ENCODE results near the gene GALNS. TPM values are rescaled to one million over a fixed set of nuclear protein-coding genes. Genes with fewer than 3 reads are reported as not detected.

GALNS gene
- total and polyA plus RNA-seq, 5 donors = 17.6 to 22.3 (median 19.1) TPM

DNA sequence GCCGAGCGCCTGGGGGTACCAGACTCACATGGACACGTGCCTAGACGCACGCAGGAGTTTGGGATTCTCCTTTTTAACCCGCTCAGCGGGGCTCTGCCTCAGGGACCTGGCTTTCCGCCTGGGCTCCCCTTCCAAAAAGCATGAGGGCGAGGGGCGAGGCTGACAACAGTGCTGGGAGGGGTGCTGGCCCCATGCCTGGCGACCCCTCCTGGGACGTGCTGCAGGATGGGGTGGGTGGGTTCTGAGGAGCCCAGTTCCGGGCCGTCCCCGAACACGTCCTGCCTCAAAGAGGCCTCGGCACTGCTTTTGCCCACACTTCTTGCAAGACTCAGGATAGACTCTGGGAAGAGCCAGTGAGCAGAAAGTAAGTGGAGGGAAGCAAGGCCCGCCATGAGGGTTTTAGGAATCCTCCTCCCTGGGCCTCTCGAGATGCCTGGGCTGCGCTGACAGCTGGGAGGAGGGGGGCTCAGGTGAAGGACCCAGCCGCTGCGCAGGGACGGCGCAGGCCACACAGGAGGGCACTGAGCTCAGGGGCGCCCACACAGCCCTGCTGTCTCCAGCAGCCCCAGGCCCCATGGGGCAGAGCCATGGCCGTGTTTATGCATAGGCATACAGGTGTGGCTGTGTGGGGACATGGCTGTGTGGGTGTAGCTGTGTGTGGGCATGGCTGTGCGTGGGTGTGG is 25.1 kb upstream of the GALNS start:
- no peaks in the 10 kb centered on the region for H3K27me3 ChIP-seq (ENCODE audit: control insufficient read depth, insufficient read depth)
- H3K9me3 ChIP-seq (ENCODE audit: control insufficient read depth, low read length) = no peaks in the 10 kb centered on the region
- no peak overlapping the region for H3K4me3 ChIP-seq (ENCODE audit: low read length)
- ATAC-seq (no peak), DNase-seq (no peak)
- 77% methylated on average over 27 of the region's 27 CpGs for WGBS
- intact Hi-C loops (cut with DNase I) = no loop called here
- no peaks in the 10 kb centered on the region for H3K4me1 ChIP-seq (ENCODE audit: control insufficient read depth, insufficient read depth, low read length)
- no peak overlapping the region for H3K27ac ChIP-seq (ENCODE audit: low read length)

DNA sequence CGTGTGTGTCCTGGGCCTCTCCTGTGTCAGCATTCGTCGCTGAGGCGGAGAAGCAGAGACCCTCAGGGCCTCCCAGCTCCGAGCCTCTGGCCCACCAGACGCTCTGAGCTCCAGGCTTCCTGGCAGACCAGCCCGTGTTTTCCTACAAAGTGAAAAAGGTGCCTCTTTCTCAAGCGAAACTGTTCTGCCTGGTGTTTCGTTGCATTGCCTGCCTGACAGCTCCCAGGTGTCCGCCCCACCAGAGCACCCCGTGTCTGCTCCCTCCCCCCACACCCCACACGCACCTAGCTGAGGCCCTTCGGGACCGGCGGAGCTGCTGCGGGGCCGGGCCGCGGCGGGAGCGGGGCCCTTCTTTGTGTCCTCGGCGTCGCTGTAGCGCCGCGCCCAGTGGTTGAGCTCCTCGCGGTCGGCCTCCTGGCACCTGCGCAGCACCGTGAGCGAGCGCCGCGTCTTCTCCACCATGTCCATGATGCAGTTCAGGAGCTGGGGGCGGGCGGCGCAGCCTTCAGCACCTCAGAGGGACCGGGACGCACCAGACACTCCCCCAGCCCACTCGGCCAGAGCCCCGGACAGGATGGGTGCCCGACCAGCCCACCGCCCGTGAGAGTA is 24.4 kb upstream of the GALNS start:
- no peaks in the 10 kb centered on the region for H3K4me1 ChIP-seq (ENCODE audit: control insufficient read depth, insufficient read depth, low read length)
- no peak overlapping the region for H3K27ac ChIP-seq (ENCODE audit: low read length)
- H3K9me3 ChIP-seq (ENCODE audit: control insufficient read depth, low read length) = no peaks in the 10 kb centered on the region
- intact Hi-C loops (cut with DNase I) = no loop called here
- 59% methylated on average over 46 of the region's 46 CpGs for WGBS
- DNase-seq (no peak), ATAC-seq (no peak)
- no peak overlapping the region for H3K4me3 ChIP-seq (ENCODE audit: low read length)
- no peaks in the 10 kb centered on the region for H3K27me3 ChIP-seq (ENCODE audit: control insufficient read depth, insufficient read depth)

DNA sequence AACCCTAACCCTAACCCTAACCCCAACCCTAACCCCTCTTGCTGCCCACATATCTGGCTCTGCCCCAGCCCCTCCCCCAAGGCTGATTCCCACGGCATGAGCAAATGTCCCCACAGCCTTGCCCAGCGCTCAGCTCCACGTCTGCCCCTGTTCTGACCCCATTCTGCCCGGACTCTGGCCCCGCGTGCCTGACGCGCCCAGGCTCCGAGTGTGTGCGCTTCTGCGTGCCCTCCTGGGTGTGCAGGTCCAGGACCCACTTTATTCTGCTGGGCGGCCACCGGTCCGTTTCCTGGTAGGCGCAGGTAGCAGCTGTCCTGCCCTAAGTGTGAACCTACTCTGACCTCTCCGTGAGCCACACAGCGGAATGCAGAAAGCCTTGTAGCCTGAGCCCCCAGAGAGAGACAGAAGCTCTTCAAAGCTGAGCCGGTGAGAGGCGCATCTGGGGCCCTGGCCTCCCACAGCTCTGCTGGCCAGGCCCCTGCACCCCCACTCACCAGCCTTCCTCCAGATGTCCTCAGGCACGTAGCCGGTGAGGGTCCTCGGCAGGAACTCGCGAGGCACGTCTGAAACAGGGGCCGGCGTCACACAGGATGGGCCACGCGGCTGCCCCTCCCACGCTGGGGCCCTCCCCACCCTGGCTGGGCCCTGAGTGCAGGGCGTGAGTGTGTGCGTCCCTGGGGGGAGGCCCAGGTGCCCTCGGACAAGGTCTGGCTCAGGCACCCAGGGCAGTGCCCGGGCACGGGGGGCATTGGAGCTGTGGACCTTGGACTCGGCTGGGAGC is 23.7 kb upstream of the GALNS start:
- H3K4me3 ChIP-seq (ENCODE audit: low read length) = no peak overlapping the region
- H3K27ac ChIP-seq (ENCODE audit: low read length) = no peak overlapping the region
- no peaks in the 10 kb centered on the region for H3K27me3 ChIP-seq (ENCODE audit: control insufficient read depth, insufficient read depth)
- H3K4me1 ChIP-seq (ENCODE audit: control insufficient read depth, insufficient read depth, low read length) = no peaks in the 10 kb centered on the region
- intact Hi-C loops (cut with DNase I) = no loop called here
- 74% methylated on average over 36 of the region's 36 CpGs for WGBS
- ATAC-seq (no peak), DNase-seq (no peak)
- H3K9me3 ChIP-seq (ENCODE audit: control insufficient read depth, low read length) = no peaks in the 10 kb centered on the region

DNA sequence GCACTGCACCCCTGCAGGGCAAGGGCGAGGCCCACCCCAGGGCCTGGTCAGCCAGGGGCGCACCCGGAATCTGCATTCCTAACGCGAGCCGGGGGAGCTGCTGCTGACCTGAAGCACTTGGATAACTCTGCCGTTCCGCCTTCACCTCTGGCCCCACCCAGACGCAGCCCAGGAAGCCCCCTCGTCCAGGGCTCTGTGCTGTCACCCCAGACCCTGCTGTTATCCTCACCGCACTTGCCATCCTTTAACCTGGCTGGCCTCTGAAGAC is 23.0 kb upstream of the GALNS start:
- H3K27ac ChIP-seq (ENCODE audit: low read length) = no peak overlapping the region
- DNase-seq (no peak), ATAC-seq (no peak)
- intact Hi-C loops (cut with DNase I) = no loop called here
- no peaks in the 10 kb centered on the region for H3K9me3 ChIP-seq (ENCODE audit: control insufficient read depth, low read length)
- H3K27me3 ChIP-seq (ENCODE audit: control insufficient read depth, insufficient read depth) = no peaks in the 10 kb centered on the region
- WGBS = 75% methylated on average over 11 of the region's 11 CpGs
- H3K4me3 ChIP-seq (ENCODE audit: low read length) = no peak overlapping the region
- H3K4me1 ChIP-seq (ENCODE audit: control insufficient read depth, insufficient read depth, low read length) = no peaks in the 10 kb centered on the region

DNA sequence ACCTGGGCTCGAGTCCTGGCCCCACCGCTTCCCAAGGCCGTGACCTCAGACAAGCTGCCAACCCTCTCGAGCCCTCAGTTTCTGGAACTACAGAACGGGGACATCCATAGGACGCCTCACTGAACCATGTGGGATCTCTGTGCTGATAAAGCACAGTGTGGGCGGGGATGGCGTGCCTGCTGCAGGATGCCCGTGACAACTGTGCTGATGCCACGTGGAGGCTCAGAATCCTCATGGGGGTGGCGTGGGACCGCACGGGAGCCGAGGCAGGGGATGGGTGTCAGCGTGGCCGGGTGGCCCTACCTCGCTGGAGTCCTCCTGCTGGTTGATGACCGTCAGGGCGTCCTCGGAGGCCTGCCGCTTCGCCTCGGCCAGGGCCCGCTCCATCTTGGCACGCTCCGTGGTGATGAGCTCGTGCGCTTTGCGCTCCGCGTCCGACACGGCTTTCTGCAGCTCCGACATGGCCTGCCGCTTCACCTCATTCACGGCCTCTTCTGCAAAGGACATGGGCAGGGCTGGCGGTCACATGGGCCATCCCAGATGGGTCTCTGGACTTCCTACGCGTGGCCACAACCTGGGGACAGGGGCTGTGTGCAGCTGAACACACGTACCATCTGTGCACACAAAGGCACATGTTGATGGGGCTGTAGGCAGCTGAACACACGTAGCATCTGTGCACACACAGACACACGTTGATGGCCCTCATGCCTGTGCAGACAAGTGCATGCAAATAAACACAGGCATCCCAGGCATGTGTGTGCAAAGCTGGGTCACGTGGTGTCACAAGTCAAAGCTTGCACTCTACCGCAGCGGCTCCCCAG is 22.4 kb upstream of the GALNS start:
- 91% methylated on average over 45 of the region's 45 CpGs for WGBS
- Histone ChIP-seq H3K4me1 (ENCODE audit: control insufficient read depth, insufficient read depth, low read length) (no peaks in the 10 kb centered on the region), H3K27ac (ENCODE audit: low read length) (no peak overlapping the region), H3K27me3 (ENCODE audit: control insufficient read depth, insufficient read depth) (no peaks in the 10 kb centered on the region), H3K4me3 (ENCODE audit: low read length) (no peak overlapping the region), H3K9me3 (ENCODE audit: control insufficient read depth, low read length) (no peaks in the 10 kb centered on the region)
- DNase-seq (no peak), ATAC-seq (no peak)
- intact Hi-C loops (cut with DNase I) = no loop called here

DNA sequence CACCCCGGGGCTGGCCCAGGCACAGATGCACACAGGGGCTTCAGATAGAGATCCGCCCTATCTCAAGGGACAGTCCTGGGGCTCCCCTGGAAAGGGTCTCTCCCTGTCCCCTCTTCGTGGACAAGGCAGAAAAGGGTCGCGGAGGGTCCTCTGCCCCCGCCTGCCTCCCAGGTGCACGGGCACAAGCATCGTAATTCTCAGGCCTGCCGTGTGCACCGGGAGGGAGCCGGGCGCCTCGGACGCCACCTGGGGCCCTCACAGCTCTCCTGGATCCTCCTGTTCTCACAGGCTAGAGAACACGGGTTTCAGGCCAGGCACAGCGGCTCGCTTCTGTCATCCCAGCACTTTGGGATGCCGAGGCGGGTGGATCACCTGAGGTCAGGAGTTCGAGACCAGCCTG is 21.6 kb upstream of the GALNS start:
- H3K27ac ChIP-seq (ENCODE audit: low read length) = no peak overlapping the region
- 94% methylated on average over 20 of the region's 20 CpGs for WGBS
- no peak overlapping the region for H3K4me3 ChIP-seq (ENCODE audit: low read length)
- H3K9me3 ChIP-seq (ENCODE audit: control insufficient read depth, low read length) = no peaks in the 10 kb centered on the region
- no peaks in the 10 kb centered on the region for H3K4me1 ChIP-seq (ENCODE audit: control insufficient read depth, insufficient read depth, low read length)
- ATAC-seq (no peak), DNase-seq (no peak)
- intact Hi-C loops (cut with DNase I) = no loop called here
- no peaks in the 10 kb centered on the region for H3K27me3 ChIP-seq (ENCODE audit: control insufficient read depth, insufficient read depth)

DNA sequence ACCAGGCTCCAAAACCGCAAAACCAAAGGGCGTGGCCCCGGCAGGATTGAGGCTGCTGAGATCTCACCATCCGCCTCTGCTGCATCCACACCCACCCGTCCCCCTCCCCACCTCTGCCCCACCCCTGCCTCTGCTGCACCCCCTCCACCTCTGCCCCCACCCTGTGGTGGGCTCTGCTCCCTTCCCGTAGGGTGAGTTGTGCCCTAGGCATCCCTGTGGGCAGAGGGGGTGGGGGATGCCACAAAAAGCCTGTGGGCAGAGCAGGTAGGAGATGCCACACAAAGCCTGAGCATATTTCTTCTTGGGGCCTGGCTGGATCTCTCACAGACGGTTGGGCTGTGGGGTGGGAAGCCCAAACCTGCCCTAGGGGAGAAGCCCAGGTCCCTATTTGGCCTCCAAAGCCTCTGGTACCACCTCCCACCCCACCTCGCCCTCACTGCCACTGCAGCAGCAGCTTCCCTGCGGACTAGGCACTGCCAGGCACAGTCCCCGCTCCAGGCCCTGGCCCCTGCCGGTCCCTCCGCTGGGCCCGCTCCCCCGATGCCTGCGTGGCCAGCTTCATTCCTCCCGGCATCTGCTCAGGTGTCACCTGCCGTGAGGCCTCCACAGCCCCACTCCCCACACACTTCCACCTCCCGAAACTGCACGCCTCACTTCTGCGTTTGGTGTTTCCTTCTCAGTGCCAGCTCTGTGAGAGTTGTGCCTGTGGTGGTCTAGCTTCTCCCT is 21.0 kb upstream of the GALNS start:
- H3K27ac ChIP-seq (ENCODE audit: low read length) = no peak overlapping the region
- no peaks in the 10 kb centered on the region for H3K4me1 ChIP-seq (ENCODE audit: control insufficient read depth, insufficient read depth, low read length)
- H3K27me3 ChIP-seq (ENCODE audit: control insufficient read depth, insufficient read depth) = no peaks in the 10 kb centered on the region
- no peak overlapping the region for H3K4me3 ChIP-seq (ENCODE audit: low read length)
- no peak for DNase-seq
- no peaks in the 10 kb centered on the region for H3K9me3 ChIP-seq (ENCODE audit: control insufficient read depth, low read length)
- WGBS = 88% methylated on average over 20 of the region's 20 CpGs
- no peak for ATAC-seq
- intact Hi-C loops (cut with DNase I) = no loop called here

DNA sequence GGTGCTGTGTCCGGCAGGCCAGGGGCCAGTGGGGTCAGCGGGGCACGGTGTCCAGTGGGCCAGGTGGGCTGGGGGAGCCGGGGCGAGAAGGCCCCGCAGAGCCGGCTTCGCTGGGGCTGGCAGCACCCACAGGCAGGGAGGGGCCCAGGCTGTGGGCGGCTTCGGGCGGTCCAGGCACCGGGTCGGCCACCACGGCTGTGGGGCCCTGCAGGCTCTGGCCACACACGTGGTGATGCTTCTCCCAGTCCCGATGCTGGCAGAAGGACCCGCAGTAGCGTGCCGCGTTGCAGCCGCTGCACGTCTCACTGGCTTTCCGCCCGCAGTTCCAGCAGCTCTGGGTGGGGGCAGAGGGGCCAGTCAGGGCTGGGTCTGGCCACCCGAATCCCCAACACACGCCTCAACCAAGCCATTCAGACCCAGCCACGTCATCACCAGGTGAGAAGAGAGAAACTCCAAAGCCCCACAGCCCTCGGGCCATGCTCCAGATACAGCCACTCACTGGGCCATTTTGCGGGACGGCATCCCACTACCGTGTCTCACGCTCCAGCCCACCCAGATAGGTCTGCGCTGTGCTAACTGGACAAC is 20.3 kb upstream of the GALNS start:
- 88% methylated on average over 33 of the region's 33 CpGs for WGBS
- Histone ChIP-seq H3K27me3 (ENCODE audit: control insufficient read depth, insufficient read depth) (no peaks in the 10 kb centered on the region), H3K9me3 (ENCODE audit: control insufficient read depth, low read length) (no peaks in the 10 kb centered on the region), H3K27ac (ENCODE audit: low read length) (no peak overlapping the region), H3K4me3 (ENCODE audit: low read length) (no peak overlapping the region), H3K4me1 (ENCODE audit: control insufficient read depth, insufficient read depth, low read length) (no peaks in the 10 kb centered on the region)
- intact Hi-C loops (cut with DNase I) = no loop called here
- no peak for ATAC-seq
- no peak for DNase-seq

DNA sequence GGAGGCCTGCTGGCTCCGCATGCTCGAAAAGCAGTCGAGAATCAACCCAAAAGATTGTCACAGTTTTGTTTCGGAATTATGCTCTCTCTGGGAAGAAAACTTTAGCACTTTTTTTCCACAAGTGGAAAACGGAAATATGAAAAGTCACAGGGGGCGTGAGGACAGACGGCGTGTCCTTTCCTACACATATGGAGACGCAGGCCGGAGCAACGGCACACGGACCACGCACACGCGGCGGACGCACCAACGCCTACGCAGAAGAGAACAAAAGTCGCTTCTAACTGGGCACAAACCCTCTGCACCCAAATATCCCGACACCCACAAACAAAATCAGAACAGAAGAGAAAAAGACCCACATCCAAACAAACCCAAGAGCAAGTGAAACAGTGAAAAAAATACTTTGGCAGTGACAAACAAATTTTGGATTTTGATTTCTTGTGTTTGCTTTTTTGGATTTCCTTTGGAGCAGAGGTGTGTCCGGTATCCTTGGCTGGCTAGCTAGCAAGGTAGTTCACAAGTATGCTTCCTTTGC is 19.0 kb upstream of the GALNS start:
- ATAC-seq (no peak), DNase-seq (no peak)
- Histone ChIP-seq H3K4me3 (ENCODE audit: low read length) (no peak overlapping the region), H3K9me3 (ENCODE audit: control insufficient read depth, low read length) (no peaks in the 10 kb centered on the region), H3K27ac (ENCODE audit: low read length) (no peak overlapping the region), H3K27me3 (ENCODE audit: control insufficient read depth, insufficient read depth) (no peaks in the 10 kb centered on the region), H3K4me1 (ENCODE audit: control insufficient read depth, insufficient read depth, low read length) (no peaks in the 10 kb centered on the region)
- 92% methylated on average over 22 of the region's 22 CpGs for WGBS
- intact Hi-C loops (cut with DNase I) = no loop called here

DNA sequence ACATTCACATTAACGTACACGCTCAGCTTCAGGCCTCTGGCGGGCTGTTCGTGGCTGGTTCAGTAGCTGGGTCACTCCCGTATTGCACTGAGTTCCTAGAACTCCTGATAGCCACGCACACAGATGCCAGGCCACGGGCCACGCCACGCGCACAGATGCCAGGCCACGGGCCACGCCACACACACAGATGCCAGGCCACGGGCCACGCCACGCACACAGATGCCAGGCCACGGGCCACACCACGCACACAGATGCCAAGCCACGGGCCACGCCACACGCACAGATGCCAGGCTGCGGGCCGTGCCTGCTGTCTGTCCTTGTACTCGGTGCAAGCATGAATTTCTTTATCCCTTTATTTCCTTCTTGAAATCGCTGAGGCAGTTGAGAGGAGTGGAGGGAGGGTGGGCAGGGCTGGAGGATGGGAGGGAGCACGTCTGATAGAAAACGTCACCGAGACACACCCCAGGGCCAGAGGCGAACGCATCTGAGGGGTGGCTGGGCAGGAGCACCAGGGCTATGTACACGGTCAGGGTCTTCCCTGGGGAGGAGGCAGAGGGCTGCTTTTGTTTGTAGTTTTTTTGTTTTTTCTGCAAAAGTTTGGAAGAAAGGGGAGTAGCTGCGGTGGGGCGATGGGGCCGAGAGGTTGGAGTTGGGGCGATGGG is 18.3 kb upstream of the GALNS start:
- ATAC-seq = no peak
- intact Hi-C loops (cut with DNase I) = no loop called here
- Histone ChIP-seq H3K9me3 (ENCODE audit: control insufficient read depth, low read length) (no peaks in the 10 kb centered on the region), H3K27me3 (ENCODE audit: control insufficient read depth, insufficient read depth) (no peaks in the 10 kb centered on the region), H3K4me3 (ENCODE audit: low read length) (no peak overlapping the region), H3K4me1 (ENCODE audit: control insufficient read depth, insufficient read depth, low read length) (no peaks in the 10 kb centered on the region), H3K27ac (ENCODE audit: low read length) (no peak overlapping the region)
- DNase-seq = no peak
- 91% methylated on average over 34 of the region's 34 CpGs for WGBS

All from right cardiac atrium (tissue), 5 donors.